GM23338 (cell line): ENCODE data around the gene TAF7L. TPM values are rescaled to one million over a fixed set of nuclear protein-coding genes. Genes with fewer than 3 reads are reported as not detected.

ENCODE experiments used
- ATAC-seq: fragments of 200-7000 bp; cut with Tn5 transposase; 3 replicates; pipeline ENCODE4 v1.9.1; 2020
- DNase-seq: peaks from one replicate; pipeline ENCODE4 v3.0.0-alpha.2; 2015; ENCODE audit warnings: low spot score
- H2AFZ ChIP-seq: fragments of 200-600 bp; sonication (generic); 2 replicates; pipeline ENCODE4 v1.8.0; 2016; ENCODE audit warnings: antibody characterized with exemption, mild to moderate bottlenecking, moderate library complexity
- H3F3A ChIP-seq: fragments of 200-600 bp; sonication (generic); replicated peaks from 2 replicates; pipeline ENCODE4 v1.8.0; 2017; ENCODE audit warnings: antibody characterized with exemption, mixed run types, low read depth
- H3K27ac ChIP-seq: fragments of 200-600 bp; sonication (generic); 2 replicates; pipeline ENCODE4 v1.6.1; 2016; ENCODE audit warnings: low read depth
- H3K27me3 ChIP-seq: fragments of 200-600 bp; sonication (generic); 2 replicates; pipeline ENCODE4 v1.8.0; 2016; ENCODE audit warnings: mild to moderate bottlenecking, mixed run types, moderate library complexity; ENCODE audit not compliant: insufficient read depth
- H3K36me3 ChIP-seq: fragments of 200-600 bp; sonication (generic); 2 replicates; pipeline ENCODE4 v1.8.0; 2016; ENCODE audit warnings: mild to moderate bottlenecking; ENCODE audit not compliant: insufficient read depth
- H3K4me1 ChIP-seq: fragments of 200-600 bp; sonication (generic); 2 replicates; pipeline ENCODE4 v1.8.0; 2016; ENCODE audit warnings: mild to moderate bottlenecking, moderate library complexity; ENCODE audit not compliant: insufficient read depth
- H3K4me2 ChIP-seq: fragments of 200-600 bp; sonication (generic); 2 replicates; pipeline ENCODE4 v1.7.1; 2017; ENCODE audit warnings: mixed run types
- H3K4me3 ChIP-seq: fragments of 200-600 bp; sonication (generic); 2 replicates; pipeline ENCODE4 v1.6.1; 2016; ENCODE audit warnings: mixed run types
- H3K79me2 ChIP-seq: fragments of 200-600 bp; sonication (generic); replicated peaks from 2 replicates; pipeline ENCODE4 v1.8.0; 2017; ENCODE audit warnings: mild to moderate bottlenecking; ENCODE audit not compliant: insufficient read depth
- H3K9me2 ChIP-seq: fragments of 200-600 bp; sonication (generic); 2 replicates; pipeline ENCODE4 v1.8.0; 2017; ENCODE audit not compliant: insufficient read depth
- H4K20me1 ChIP-seq: fragments of 200-600 bp; sonication (generic); replicated peaks from 2 replicates; pipeline ENCODE4 v1.8.0; 2017; ENCODE audit warnings: mild to moderate bottlenecking; ENCODE audit not compliant: insufficient read depth
- H3K27ac Mint-ChIP-seq: 2 replicates; pipeline ENCODE4 v1.8.0; 2020; ENCODE audit warnings: inconsistent platforms, mild to moderate bottlenecking, moderate library complexity, mixed read lengths
- H3K27me3 Mint-ChIP-seq: 3 replicates; pipeline ENCODE4 v1.8.0; 2022; ENCODE audit warnings: low read depth, mild to moderate bottlenecking, moderate library complexity, mixed read lengths, inconsistent platforms; ENCODE audit not compliant: insufficient read depth, poor library complexity
- H3K36me3 Mint-ChIP-seq: 3 replicates; pipeline ENCODE4 v1.8.0; 2021; ENCODE audit warnings: low read depth, mild to moderate bottlenecking, inconsistent platforms, moderate library complexity, mixed read lengths
- H3K4me1 Mint-ChIP-seq: 3 replicates; pipeline ENCODE4 v1.8.0; 2020; ENCODE audit warnings: mild to moderate bottlenecking, inconsistent platforms, mixed read lengths
- H3K4me3 Mint-ChIP-seq: 3 replicates; pipeline ENCODE4 v1.8.0; 2021; ENCODE audit warnings: moderate library complexity, mild to moderate bottlenecking, inconsistent platforms, mixed read lengths
- H3K9me3 Mint-ChIP-seq: 3 replicates; pipeline ENCODE4 v1.8.0; 2020; ENCODE audit warnings: moderate library complexity, mild to moderate bottlenecking, inconsistent platforms, mixed read lengths
- CREB1 ChIP-seq: fragments of 250-450 bp; sonication (Bioruptor Pico); IDR thresholded peaks from 2 replicates; pipeline ENCODE4 v1.5.0; 2020; ENCODE audit warnings: low read depth, mild to moderate bottlenecking, moderate library complexity
- EZH2 ChIP-seq: fragments of 200-600 bp; sonication (generic); IDR thresholded peaks from one replicate; pipeline ENCODE4 v1.8.0; 2017; ENCODE audit warnings: antibody characterized with exemption, mild to moderate bottlenecking, low read depth; ENCODE audit not compliant: unreplicated experiment
- EZH2phosphoT487 ChIP-seq: fragments of 200-600 bp; sonication (generic); IDR thresholded peaks from one replicate; pipeline ENCODE4 v1.8.1; 2018; ENCODE audit warnings: antibody characterized with exemption; ENCODE audit not compliant: unreplicated experiment
- JUNB ChIP-seq: IDR thresholded peaks from one replicate; pipeline ENCODE4 v1.6.1; 2016; ENCODE audit warnings: antibody characterized with exemption; ENCODE audit not compliant: unreplicated experiment
- NANOG ChIP-seq: IDR thresholded peaks from 2 replicates; pipeline ENCODE4 v1.6.1; 2016; ENCODE audit warnings: antibody characterized with exemption, borderline replicate concordance
- POLR2AphosphoS5 ChIP-seq: IDR thresholded peaks from 2 replicates; pipeline ENCODE4 v1.6.1; 2016; ENCODE audit warnings: antibody characterized with exemption, low read depth
- STAT1 ChIP-seq: IDR thresholded peaks from one replicate; pipeline ENCODE4 v1.6.1; 2016; ENCODE audit warnings: antibody characterized with exemption; ENCODE audit not compliant: unreplicated experiment
- ZNF114 ChIP-seq: fragments of 250-450 bp; sonication (Bioruptor Pico); IDR thresholded peaks from 2 replicates; pipeline ENCODE4 v1.5.0; 2020; ENCODE audit warnings: mild to moderate bottlenecking, moderate library complexity
- ZNF331 ChIP-seq: fragments of 250-450 bp; sonication (Bioruptor Pico); IDR thresholded peaks from 2 replicates; pipeline ENCODE4 v1.5.0; 2020; ENCODE audit warnings: low read depth, mild to moderate bottlenecking, moderate library complexity
- polyA plus RNA-seq: library from polyadenylated mRNA; unstranded; fragments of >200 nt; fragmentation: Nextera tagmentation; extraction: Ambion mirVana; gene quantifications from 2 replicates; pipeline ENCODE4 v1.2.1, GENCODE V29; 2016
- total RNA-seq: library from RNA; depleted of rRNA; stranded (reverse); fragments of >200 nt; shearing (Covaris generic); gene quantifications from 2 replicates; pipeline ENCODE4 v1.2.3, GENCODE V29; 2014
- TF ChIP-seq, protein P1 (sequence below): fragments of 250-450 bp; sonication (Bioruptor Pico); IDR thresholded peaks from 2 replicates; pipeline ENCODE4 v1.5.0; 2020; ENCODE audit warnings: mild to moderate bottlenecking, moderate library complexity
- TF ChIP-seq, protein P2 (sequence below), 2 experiments: fragments of 200-600 bp in 1 of 2; sonication (generic) in 1 of 2; conservative IDR thresholded peaks; 2 replicates each; pipeline versions ENCODE4 v1.5.1 to v1.6.1; 2016 to 2017; ENCODE audit warnings: antibody characterized with exemption in 2 of 2, low read depth in 2 of 2, mild to moderate bottlenecking in 2 of 2, moderate library complexity in 1 of 2
- TF ChIP-seq, protein P3 (sequence below): IDR thresholded peaks from 2 replicates; pipeline ENCODE4 v1.6.1; 2016; ENCODE audit warnings: antibody characterized with exemption
- TF ChIP-seq, protein P4 (sequence below): IDR thresholded peaks from one replicate; pipeline ENCODE4 v1.6.1; 2018; ENCODE audit warnings: antibody characterized with exemption; ENCODE audit not compliant: unreplicated experiment

The TAF7L gene
- total and polyA plus RNA-seq, 2 experiments from 2014 or later = 0.66 TPM; not detected in 1

DNA sequence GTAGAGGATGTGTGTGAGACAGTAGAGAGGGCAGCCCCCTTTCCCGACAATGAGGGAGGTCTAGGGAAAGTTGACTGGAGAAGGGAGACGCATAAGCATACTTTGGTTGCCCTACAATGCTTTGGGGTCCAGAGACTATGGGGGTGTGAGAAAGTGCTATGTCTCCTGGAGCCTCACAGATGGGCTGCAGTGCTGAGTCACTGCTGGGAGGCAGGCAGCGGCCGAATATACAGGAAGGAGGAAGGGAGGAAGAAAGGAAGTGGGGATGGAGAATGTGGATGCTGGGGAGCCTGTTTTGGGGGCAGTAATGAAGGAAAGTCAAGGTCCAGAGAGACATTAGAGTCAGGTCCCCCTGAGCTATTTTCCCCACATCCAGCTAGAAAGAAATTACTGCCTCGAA is 58.8 kb downstream of the TAF7L start:
- Mint-ChIP-seq H3K36me3 (no peaks in the 10 kb centered on the region), H3K4me1 (peaks cover 4% of the 10 kb centered on the region; the same call in 2 of the 3 replicates), H3K4me3 (no peak overlapping the region), H3K9me3 (no peaks in the 10 kb centered on the region), H3K27ac (peak overlapping the region; percentile 56), H3K27me3 (no peaks in the 10 kb centered on the region)
- H3F3A ChIP-seq = no peaks in the 10 kb centered on the region
- ATAC-seq = no peak
- DNase-seq = no peak
- TF ChIP-seq, protein P1, sequence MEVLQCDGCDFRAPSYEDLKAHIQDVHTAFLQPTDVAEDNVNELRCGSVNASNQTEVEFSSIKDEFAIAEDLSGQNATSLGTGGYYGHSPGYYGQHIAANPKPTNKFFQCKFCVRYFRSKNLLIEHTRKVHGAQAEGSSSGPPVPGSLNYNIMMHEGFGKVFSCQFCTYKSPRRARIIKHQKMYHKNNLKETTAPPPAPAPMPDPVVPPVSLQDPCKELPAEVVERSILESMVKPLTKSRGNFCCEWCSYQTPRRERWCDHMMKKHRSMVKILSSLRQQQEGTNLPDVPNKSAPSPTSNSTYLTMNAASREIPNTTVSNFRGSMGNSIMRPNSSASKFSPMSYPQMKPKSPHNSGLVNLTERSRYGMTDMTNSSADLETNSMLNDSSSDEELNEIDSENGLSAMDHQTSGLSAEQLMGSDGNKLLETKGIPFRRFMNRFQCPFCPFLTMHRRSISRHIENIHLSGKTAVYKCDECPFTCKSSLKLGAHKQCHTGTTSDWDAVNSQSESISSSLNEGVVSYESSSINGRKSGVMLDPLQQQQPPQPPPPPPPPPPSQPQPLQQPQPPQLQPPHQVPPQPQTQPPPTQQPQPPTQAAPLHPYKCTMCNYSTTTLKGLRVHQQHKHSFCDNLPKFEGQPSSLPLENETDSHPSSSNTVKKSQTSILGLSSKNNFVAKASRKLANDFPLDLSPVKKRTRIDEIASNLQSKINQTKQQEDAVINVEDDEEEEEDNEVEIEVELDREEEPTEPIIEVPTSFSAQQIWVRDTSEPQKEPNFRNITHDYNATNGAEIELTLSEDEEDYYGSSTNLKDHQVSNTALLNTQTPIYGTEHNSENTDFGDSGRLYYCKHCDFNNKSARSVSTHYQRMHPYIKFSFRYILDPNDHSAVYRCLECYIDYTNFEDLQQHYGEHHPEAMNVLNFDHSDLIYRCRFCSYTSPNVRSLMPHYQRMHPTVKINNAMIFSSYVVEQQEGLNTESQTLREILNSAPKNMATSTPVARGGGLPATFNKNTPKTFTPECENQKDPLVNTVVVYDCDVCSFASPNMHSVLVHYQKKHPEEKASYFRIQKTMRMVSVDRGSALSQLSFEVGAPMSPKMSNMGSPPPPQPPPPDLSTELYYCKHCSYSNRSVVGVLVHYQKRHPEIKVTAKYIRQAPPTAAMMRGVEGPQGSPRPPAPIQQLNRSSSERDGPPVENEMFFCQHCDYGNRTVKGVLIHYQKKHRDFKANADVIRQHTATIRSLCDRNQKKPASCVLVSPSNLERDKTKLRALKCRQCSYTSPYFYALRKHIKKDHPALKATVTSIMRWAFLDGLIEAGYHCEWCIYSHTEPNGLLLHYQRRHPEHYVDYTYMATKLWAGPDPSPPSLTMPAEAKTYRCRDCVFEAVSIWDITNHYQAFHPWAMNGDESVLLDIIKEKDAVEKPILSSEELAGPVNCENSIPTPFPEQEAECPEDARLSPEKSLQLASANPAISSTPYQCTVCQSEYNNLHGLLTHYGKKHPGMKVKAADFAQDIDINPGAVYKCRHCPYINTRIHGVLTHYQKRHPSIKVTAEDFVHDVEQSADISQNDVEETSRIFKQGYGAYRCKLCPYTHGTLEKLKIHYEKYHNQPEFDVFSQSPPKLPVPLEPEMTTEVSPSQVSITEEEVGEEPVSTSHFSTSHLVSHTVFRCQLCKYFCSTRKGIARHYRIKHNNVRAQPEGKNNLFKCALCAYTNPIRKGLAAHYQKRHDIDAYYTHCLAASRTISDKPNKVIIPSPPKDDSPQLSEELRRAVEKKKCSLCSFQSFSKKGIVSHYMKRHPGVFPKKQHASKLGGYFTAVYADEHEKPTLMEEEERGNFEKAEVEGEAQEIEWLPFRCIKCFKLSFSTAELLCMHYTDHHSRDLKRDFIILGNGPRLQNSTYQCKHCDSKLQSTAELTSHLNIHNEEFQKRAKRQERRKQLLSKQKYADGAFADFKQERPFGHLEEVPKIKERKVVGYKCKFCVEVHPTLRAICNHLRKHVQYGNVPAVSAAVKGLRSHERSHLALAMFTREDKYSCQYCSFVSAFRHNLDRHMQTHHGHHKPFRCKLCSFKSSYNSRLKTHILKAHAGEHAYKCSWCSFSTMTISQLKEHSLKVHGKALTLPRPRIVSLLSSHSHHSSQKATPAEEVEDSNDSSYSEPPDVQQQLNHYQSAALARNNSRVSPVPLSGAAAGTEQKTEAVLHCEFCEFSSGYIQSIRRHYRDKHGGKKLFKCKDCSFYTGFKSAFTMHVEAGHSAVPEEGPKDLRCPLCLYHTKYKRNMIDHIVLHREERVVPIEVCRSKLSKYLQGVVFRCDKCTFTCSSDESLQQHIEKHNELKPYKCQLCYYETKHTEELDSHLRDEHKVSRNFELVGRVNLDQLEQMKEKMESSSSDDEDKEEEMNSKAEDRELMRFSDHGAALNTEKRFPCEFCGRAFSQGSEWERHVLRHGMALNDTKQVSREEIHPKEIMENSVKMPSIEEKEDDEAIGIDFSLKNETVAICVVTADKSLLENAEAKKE (CRISPR knock-in tag) = no peak
- no peak for TF ChIP-seq POLR2AphosphoS5
- TF ChIP-seq, protein P2, sequence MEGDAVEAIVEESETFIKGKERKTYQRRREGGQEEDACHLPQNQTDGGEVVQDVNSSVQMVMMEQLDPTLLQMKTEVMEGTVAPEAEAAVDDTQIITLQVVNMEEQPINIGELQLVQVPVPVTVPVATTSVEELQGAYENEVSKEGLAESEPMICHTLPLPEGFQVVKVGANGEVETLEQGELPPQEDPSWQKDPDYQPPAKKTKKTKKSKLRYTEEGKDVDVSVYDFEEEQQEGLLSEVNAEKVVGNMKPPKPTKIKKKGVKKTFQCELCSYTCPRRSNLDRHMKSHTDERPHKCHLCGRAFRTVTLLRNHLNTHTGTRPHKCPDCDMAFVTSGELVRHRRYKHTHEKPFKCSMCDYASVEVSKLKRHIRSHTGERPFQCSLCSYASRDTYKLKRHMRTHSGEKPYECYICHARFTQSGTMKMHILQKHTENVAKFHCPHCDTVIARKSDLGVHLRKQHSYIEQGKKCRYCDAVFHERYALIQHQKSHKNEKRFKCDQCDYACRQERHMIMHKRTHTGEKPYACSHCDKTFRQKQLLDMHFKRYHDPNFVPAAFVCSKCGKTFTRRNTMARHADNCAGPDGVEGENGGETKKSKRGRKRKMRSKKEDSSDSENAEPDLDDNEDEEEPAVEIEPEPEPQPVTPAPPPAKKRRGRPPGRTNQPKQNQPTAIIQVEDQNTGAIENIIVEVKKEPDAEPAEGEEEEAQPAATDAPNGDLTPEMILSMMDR (conservative IDR thresholded peaks at IDR 0.05; ENCODE audit: low read depth in 2 of 2) = no peak
- no peak for TF ChIP-seq ZNF114 (CRISPR knock-in tag)
- no peak for TF ChIP-seq NANOG
- no peak for TF ChIP-seq EZH2
- TF ChIP-seq EZH2phosphoT487 = no peak
- TF ChIP-seq, protein P3, sequence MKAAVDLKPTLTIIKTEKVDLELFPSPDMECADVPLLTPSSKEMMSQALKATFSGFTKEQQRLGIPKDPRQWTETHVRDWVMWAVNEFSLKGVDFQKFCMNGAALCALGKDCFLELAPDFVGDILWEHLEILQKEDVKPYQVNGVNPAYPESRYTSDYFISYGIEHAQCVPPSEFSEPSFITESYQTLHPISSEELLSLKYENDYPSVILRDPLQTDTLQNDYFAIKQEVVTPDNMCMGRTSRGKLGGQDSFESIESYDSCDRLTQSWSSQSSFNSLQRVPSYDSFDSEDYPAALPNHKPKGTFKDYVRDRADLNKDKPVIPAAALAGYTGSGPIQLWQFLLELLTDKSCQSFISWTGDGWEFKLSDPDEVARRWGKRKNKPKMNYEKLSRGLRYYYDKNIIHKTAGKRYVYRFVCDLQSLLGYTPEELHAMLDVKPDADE = no peak
- no peak for TF ChIP-seq CREB1 (CRISPR knock-in tag)
- TF ChIP-seq STAT1 = no peak
- TF ChIP-seq ZNF331 (CRISPR knock-in tag) = no peak
- TF ChIP-seq, protein P4, sequence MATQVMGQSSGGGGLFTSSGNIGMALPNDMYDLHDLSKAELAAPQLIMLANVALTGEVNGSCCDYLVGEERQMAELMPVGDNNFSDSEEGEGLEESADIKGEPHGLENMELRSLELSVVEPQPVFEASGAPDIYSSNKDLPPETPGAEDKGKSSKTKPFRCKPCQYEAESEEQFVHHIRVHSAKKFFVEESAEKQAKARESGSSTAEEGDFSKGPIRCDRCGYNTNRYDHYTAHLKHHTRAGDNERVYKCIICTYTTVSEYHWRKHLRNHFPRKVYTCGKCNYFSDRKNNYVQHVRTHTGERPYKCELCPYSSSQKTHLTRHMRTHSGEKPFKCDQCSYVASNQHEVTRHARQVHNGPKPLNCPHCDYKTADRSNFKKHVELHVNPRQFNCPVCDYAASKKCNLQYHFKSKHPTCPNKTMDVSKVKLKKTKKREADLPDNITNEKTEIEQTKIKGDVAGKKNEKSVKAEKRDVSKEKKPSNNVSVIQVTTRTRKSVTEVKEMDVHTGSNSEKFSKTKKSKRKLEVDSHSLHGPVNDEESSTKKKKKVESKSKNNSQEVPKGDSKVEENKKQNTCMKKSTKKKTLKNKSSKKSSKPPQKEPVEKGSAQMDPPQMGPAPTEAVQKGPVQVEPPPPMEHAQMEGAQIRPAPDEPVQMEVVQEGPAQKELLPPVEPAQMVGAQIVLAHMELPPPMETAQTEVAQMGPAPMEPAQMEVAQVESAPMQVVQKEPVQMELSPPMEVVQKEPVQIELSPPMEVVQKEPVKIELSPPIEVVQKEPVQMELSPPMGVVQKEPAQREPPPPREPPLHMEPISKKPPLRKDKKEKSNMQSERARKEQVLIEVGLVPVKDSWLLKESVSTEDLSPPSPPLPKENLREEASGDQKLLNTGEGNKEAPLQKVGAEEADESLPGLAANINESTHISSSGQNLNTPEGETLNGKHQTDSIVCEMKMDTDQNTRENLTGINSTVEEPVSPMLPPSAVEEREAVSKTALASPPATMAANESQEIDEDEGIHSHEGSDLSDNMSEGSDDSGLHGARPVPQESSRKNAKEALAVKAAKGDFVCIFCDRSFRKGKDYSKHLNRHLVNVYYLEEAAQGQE = no peak
- TF ChIP-seq JUNB = no peak
- no peaks in the 10 kb centered on the region for H3K36me3 ChIP-seq
- H3K27ac ChIP-seq = no peak overlapping the region
- no peak overlapping the region for H3K4me2 ChIP-seq
- no peaks in the 10 kb centered on the region for H3K27me3 ChIP-seq
- no peak overlapping the region for H2AFZ ChIP-seq
- H3K4me1 ChIP-seq = no peaks in the 10 kb centered on the region
- no peaks in the 10 kb centered on the region for H3K9me2 ChIP-seq
- H3K79me2 ChIP-seq = no peaks in the 10 kb centered on the region
- no peak overlapping the region for H3K4me3 ChIP-seq
- no peaks in the 10 kb centered on the region for H4K20me1 ChIP-seq
